ENCODE results near the gene ZNF497. TPM values are rescaled to one million over a fixed set of nuclear protein-coding genes. Genes with fewer than 3 reads are reported as not detected.

Gene ZNF497
- total and polyA plus RNA-seq, 9 of the 15 experiments (the other 6 are each of a cell fraction or from before 2014, with no cell fraction given), result 0.06 to 0.98 (median 0.44) TPM; not detected in 1

DNA sequence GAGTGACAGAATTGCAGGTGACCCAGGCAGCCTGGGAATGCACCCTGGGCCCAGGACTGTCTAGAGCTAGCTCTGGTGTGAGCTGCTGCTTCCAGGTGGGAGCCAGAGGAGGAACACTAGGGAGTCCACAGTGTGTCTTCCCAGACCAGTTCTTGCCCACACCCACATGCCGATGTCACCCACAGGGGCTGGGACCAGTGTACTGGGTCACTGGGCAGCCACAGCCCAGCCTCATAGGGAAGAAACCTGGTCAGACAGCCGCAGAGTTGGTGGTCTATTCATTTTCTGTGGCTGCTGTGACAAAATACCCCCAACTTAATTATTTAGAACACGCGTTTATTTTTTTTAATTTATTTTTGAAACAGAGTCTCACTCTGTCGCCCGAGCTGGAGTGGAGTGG is 36.0 kb upstream of the ZNF497 start (continued):
- TF ChIP-seq, protein P1, sequence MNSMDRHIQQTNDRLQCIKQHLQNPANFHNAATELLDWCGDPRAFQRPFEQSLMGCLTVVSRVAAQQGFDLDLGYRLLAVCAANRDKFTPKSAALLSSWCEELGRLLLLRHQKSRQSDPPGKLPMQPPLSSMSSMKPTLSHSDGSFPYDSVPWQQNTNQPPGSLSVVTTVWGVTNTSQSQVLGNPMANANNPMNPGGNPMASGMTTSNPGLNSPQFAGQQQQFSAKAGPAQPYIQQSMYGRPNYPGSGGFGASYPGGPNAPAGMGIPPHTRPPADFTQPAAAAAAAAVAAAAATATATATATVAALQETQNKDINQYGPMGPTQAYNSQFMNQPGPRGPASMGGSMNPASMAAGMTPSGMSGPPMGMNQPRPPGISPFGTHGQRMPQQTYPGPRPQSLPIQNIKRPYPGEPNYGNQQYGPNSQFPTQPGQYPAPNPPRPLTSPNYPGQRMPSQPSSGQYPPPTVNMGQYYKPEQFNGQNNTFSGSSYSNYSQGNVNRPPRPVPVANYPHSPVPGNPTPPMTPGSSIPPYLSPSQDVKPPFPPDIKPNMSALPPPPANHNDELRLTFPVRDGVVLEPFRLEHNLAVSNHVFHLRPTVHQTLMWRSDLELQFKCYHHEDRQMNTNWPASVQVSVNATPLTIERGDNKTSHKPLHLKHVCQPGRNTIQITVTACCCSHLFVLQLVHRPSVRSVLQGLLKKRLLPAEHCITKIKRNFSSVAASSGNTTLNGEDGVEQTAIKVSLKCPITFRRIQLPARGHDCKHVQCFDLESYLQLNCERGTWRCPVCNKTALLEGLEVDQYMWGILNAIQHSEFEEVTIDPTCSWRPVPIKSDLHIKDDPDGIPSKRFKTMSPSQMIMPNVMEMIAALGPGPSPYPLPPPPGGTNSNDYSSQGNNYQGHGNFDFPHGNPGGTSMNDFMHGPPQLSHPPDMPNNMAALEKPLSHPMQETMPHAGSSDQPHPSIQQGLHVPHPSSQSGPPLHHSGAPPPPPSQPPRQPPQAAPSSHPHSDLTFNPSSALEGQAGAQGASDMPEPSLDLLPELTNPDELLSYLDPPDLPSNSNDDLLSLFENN (IDR thresholded peaks at IDR 0.05; ENCODE audit: low read depth in 2 of 2, low read length in 2 of 2), result no peak
- TF ChIP-seq ZKSCAN8 (CRISPR knock-in tag; IDR thresholded peaks at IDR 0.05), result no peak

DNA sequence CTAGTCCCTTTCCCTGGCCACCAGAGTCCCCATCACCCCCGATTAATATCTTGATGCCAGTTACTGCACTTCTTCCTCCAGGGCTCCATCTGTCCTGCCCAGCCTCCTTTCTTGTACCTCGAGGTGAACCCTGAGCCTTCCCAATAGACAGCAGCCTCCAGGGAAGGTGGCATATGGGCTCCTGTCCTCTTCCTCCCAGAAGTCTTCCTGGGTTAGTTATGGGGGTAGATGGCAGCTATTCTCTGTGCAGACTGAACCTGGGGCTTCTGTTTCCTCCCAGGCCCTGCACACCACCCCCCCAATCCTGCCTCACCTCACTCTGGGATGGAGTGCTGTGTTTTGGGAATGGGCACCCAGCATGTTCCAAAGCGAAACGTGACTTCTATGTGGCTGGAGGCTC is 35.5 kb upstream of the ZNF497 start:
- no peak overlapping the region for H2AFZ ChIP-seq (ENCODE audit: low read depth, low read length)
- peaks cover 23% of the 10 kb centered on the region for H3K79me2 ChIP-seq (ENCODE audit: control insufficient read depth, insufficient read depth, low read length)
- H3K4me1 ChIP-seq (replicated peaks in 1 of 2; ENCODE audit: control insufficient read depth in 2 of 2, insufficient read depth in 2 of 2, low read length in 2 of 2), result peaks cover 21 to 76% of the 10 kb centered on the region in 2 experiments
- H4K20me1 ChIP-seq (replicated peaks; ENCODE audit: control insufficient read depth, insufficient read depth, low read length), result peaks cover 11% of the 10 kb centered on the region; the same call in 1 of the 2 replicates
- intact Hi-C loops (cut with micrococcal nuclease), result no loop called here
- FAIRE-seq, result no peak
- CTCF ChIA-PET (ENCODE audit: low intra/inter-chr PET ratio), result no interaction called here
- no peak overlapping the region for H3K4me3 ChIP-seq
- H3K27me3 ChIP-seq (ENCODE audit: control insufficient read depth in 2 of 2, insufficient read depth in 2 of 2, low read length in 2 of 2), result no peaks in the 10 kb centered on the region
- H3K9ac ChIP-seq (ENCODE audit: insufficient read depth in 1 of 2, low read depth in 2 of 2, low read length in 2 of 2), result peak overlapping the region in 1 of 2 experiments; percentile 82; a peak in 1 of 4 replicates
- TF ChIP-seq RBM22 (IDR thresholded peaks at IDR 0.05; ENCODE audit: low read depth, low read length, poor library complexity, severe bottlenecking) (no peak), ZFP36 (IDR thresholded peaks at IDR 0.05; ENCODE audit: low read depth, low read length, partially characterized antibody) (peak; percentile 87)
- H3K27ac ChIP-seq (ENCODE audit: extremely low read depth, low read depth, low read length), result no peak overlapping the region
- peak in 1 of 4 experiments; percentile 2 for DNase-seq (ENCODE audit: extremely low read depth in 1 of 4, low spot score in 3 of 4)
- BruUV-seq (replicated peaks), result no TSS peak
- POLR2A ChIA-PET, result interaction anchor here (0.6 to 1.8 kb wide), 3 partner anchors 10 to 214 kb away, joined by 3 to 8 read pairs (median 3); no protein-coding TSS in a partner anchor
- no peaks in the 10 kb centered on the region for H3K9me3 ChIP-seq (replicated peaks; ENCODE audit: control insufficient read depth, insufficient read depth, low read depth, low read length)
- in situ Hi-C loops (cut with MboI), result no loop called here
- no peak for ATAC-seq
- 60% methylated on average over 4 of the region's 4 CpGs for WGBS (ENCODE audit: insufficient coverage, low coverage, missing lambda C conversion rate)
- no peaks in the 10 kb centered on the region for H3K9me1 ChIP-seq (ENCODE audit: control insufficient read depth, insufficient read depth, low read length)
- peaks cover 26% of the 10 kb centered on the region for H3K36me3 ChIP-seq (ENCODE audit: control insufficient read depth, insufficient read depth, low read length)
- H3K4me2 ChIP-seq (ENCODE audit: insufficient read depth, low read length), result no peak overlapping the region

Data from K562 (cell line).